Esophagus muscularis mucosa (tissue), 3 donors: ENCODE results near the gene AGPS.

ENCODE experiments used
- EP300 ChIP-seq: sonication (generic); formaldehyde crosslinking; IDR thresholded peaks from one replicate; pipeline ENCODE4 v1.6.1; 2017; ENCODE audit warnings: antibody characterized with exemption
- TF ChIP-seq, protein P1 (sequence below), 3 experiments: fragments of 200-600 bp in 2 of 3; fragments of 450-650 bp in 1 of 3; sonication (generic) in 2 of 3; IDR thresholded peaks; one replicate each; pipeline ENCODE4 v1.5.1; 2017 to 2019; ENCODE audit warnings: antibody characterized with exemption in 3 of 3, mild to moderate bottlenecking in 2 of 3, moderate library complexity in 1 of 3

- TF ChIP-seq, protein P1, sequence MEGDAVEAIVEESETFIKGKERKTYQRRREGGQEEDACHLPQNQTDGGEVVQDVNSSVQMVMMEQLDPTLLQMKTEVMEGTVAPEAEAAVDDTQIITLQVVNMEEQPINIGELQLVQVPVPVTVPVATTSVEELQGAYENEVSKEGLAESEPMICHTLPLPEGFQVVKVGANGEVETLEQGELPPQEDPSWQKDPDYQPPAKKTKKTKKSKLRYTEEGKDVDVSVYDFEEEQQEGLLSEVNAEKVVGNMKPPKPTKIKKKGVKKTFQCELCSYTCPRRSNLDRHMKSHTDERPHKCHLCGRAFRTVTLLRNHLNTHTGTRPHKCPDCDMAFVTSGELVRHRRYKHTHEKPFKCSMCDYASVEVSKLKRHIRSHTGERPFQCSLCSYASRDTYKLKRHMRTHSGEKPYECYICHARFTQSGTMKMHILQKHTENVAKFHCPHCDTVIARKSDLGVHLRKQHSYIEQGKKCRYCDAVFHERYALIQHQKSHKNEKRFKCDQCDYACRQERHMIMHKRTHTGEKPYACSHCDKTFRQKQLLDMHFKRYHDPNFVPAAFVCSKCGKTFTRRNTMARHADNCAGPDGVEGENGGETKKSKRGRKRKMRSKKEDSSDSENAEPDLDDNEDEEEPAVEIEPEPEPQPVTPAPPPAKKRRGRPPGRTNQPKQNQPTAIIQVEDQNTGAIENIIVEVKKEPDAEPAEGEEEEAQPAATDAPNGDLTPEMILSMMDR (IDR thresholded peaks at IDR 0.05) = no peak
- no peak for TF ChIP-seq EP300
Observed at GRCh38 chr2:177449159-177449558, 56.6 kb downstream of the AGPS start.
